Stimulated activated effector memory CD8-positive, alpha-beta T cell treated with anti-CD3 and anti-CD28 coated beads, Interleukin-12 subunit alpha, Interleukin-12 subunit beta, amount 100 ng/mL, for 72 hours (primary cell): ENCODE results near the gene CEP350.
A peak's percentile ranks its signal among the peaks of the same experiment; 100 is the strongest.

Experiments
- ATAC-seq: fragments of 150-1000 bp; cut with Tn5 transposase; 2 replicates; pipeline ENCODE4 v1.10.0; 2021
- DNase-seq, 2 donors: peaks; one replicate each; pipeline ENCODE4 v3.0.0; 2021 to 2022; ENCODE audit warnings: low spot score in 2 of 2
- H3K27ac Mint-ChIP-seq: one replicate; pipeline ENCODE4 v1.8.0; 2022; ENCODE audit warnings: mild to moderate bottlenecking, mixed read lengths
- H3K36me3 Mint-ChIP-seq: one replicate; pipeline ENCODE4 v1.8.0; 2022; ENCODE audit warnings: mild to moderate bottlenecking, mixed read lengths
- H3K4me1 Mint-ChIP-seq: one replicate; pipeline ENCODE4 v1.8.0; 2022; ENCODE audit warnings: mixed read lengths
- H3K4me3 Mint-ChIP-seq: one replicate; pipeline ENCODE4 v1.8.0; 2022; ENCODE audit warnings: mild to moderate bottlenecking, mixed read lengths
- H3K9me3 Mint-ChIP-seq: one replicate; pipeline ENCODE4 v1.8.0; 2022; ENCODE audit warnings: mixed read lengths

The CEP350 gene

DNA sequence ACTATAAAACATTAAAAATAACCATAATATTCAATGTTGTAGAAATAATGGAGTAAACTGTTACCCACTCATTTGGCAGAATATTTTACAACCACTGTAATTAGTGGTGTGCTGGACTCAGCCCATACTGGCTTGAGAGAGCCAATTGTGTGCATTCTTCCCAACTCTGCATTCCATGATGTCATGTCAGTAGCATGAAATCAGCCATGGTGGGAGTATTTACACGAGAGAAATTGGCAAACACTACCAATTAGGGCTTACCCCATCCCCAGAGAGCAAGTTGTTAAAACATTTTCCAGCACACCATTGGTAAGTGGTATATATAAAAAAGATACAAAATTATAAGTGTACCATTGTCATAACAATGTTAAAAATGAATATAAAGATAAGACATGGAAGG, 180.9 kb downstream of the CEP350 start:
- H3K36me3 Mint-ChIP-seq, result no peaks in the 10 kb centered on the region
- ATAC-seq, result no peak
- no peak overlapping the region for H3K4me3 Mint-ChIP-seq
- no peaks in the 10 kb centered on the region for H3K9me3 Mint-ChIP-seq
- DNase-seq, result no peak
- no peak overlapping the region for H3K27ac Mint-ChIP-seq
- H3K4me1 Mint-ChIP-seq, result peaks cover 7% of the 10 kb centered on the region

DNA sequence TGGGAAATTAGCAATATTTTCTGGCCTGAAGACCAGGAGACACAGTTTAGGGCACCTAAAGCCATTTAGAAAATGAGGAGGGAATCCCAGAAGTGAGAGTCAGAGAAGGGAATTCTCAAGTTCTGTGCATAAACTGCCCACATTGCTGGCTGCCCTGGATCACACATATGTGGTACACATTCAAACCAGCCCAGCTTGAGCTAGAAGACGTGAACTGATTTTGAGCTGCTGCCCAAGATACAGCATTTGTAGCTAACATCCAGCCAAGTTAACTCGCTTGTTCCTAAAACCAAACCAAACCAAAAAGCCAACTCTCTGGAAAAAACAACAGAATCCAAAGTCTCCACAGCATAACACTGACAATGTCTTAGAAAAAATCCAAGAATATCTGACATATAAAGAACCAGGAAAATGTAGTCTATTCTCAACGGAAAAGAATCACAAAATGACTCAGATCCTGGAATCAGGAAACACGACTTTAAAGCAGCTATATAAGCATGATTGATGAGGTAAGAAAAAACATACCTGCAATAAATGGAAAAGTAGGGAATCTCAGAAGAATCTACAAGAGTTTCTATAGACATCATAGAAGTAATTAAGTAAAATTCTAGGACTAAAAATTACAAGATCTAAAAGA, 181.8 kb downstream of the CEP350 start:
- no peaks in the 10 kb centered on the region for H3K9me3 Mint-ChIP-seq
- no peak overlapping the region for H3K4me3 Mint-ChIP-seq
- peaks cover 6% of the 10 kb centered on the region for H3K4me1 Mint-ChIP-seq
- no peaks in the 10 kb centered on the region for H3K36me3 Mint-ChIP-seq
- no peak for ATAC-seq
- H3K27ac Mint-ChIP-seq, result no peak overlapping the region
- no peak for DNase-seq

DNA sequence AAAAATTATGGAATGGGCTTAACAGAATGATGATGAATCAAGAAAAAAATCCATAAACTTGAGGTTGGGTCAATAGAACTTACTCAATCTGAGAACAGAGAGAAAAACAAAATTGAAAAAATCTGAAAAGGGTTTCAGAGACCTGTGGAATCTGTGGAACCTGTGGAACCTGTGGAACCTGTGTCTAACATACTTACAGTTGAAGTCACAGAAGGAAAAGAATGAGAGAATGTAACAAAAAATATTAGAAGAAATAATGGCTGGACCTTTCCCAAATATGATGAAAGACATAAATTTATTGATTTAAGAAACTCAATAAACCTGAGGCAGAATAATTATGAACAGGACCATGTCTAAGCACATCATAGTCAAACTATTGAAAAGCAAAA, 182.4 kb downstream of the CEP350 start:
- ATAC-seq, result no peak
- Mint-ChIP-seq H3K4me3 (no peak overlapping the region), H3K27ac (no peak overlapping the region), H3K4me1 (peaks cover under 1% of the 10 kb centered on the region), H3K36me3 (no peaks in the 10 kb centered on the region), H3K9me3 (no peaks in the 10 kb centered on the region)
- DNase-seq, result no peak

DNA sequence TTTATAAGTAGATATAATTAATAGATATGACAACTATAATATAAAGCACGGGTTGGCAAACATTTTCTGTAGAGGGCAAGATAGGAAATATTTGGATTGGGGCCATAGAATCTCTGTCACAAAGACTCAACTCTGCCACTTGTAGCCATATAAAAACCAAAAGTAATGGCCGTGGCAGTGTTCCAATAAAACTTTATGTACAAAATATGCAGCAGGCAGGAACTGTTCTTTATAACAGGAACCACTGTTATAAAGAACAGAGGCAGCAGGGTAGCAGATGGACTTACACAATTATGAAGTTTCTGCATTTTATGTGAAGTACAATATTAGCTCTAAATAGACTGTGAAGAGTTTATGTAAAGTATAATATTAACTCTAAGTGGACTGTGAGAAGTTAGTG, 183.2 kb downstream of the CEP350 start:
- DNase-seq (no peak), ATAC-seq (no peak)
- Mint-ChIP-seq H3K27ac (no peak overlapping the region), H3K36me3 (no peaks in the 10 kb centered on the region), H3K9me3 (no peaks in the 10 kb centered on the region), H3K4me3 (no peak overlapping the region), H3K4me1 (no peaks in the 10 kb centered on the region)

DNA sequence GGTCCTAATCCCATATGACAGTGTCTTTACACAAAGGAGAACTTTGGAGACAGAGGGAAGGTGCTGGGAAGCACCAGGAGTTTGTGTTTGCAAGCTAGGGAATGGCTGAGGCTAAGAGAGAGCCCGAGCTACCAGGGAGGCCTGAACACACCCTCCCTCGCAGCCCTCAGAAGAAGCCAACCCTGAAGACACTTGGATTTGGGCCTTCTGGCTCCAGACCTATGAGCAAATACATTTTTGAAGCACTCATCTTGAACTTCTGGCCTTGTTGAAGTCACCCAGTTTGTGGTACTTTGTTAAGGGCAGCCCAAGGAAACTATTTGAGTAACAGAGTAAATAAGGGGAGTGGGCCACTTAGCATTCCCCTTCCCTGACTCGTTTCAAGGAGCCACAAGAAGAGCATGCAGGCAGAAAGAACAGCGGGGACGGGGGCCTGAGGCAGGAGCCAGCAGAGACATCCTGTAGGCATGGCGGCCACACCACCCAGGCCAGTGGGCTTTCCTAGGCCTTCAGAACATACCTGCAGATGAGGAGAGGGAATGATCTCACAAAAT, 186.8 kb downstream of the CEP350 start:
- DNase-seq (no peak), ATAC-seq (no peak)
- H3K36me3 Mint-ChIP-seq, result no peaks in the 10 kb centered on the region
- no peaks in the 10 kb centered on the region for H3K9me3 Mint-ChIP-seq
- no peak overlapping the region for H3K4me3 Mint-ChIP-seq
- H3K27ac Mint-ChIP-seq, result no peak overlapping the region
- no peaks in the 10 kb centered on the region for H3K4me1 Mint-ChIP-seq

DNA sequence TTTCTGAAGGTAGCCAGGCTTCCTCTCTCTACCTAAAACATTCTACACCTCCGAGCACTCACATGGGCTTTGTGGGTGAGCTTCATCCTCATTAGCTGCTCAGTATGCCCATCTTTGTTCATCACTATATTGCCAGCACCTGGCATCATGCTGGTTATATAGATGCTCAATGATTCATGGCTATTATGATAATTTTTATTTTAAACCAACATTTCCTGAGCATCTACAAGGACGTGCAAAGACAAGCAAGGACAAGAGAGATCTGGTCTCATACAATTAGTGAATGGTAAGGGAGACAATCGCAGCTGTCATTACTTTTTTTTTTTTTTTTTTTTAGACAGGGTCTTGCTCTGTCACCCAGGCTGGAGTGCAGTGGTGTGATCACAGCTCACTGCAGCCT, 188.7 kb downstream of the CEP350 start:
- no peak overlapping the region for H3K27ac Mint-ChIP-seq
- no peaks in the 10 kb centered on the region for H3K36me3 Mint-ChIP-seq
- H3K9me3 Mint-ChIP-seq, result no peaks in the 10 kb centered on the region
- H3K4me1 Mint-ChIP-seq, result no peaks in the 10 kb centered on the region
- no peak overlapping the region for H3K4me3 Mint-ChIP-seq
- DNase-seq (no peak), ATAC-seq (no peak)

DNA sequence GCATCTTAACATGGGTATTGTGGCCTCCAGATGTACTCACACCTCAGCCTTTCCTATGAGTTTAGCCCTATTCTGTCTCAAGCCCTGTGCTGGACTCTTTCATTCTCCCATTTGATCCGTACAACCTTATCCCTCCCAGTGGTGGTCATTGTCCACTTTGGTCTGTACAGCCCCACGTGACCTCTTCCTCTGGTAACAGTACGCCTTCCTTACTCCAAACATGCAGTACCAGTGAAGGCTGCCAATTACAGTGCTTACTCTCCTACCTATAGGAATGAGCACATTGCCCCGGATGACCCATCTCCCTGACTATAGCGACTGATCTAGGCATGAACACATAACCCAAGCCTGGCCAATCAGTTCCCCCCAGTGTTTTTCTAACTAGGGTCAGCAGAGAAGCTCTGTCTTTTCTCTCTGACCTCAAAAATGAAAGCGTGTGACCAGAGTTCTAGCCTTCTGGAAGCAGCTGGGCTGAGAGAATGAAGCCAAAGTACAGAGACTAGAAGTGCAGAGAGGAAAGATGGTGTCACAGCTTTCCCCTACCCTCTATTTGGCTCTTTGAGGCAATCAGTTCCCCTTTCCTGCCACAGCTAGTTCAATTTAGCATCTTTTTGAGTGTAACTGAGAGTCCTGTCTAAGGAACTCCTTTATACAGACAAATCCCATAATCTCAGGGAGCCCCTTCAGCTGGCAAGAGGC, 190.2 kb downstream of the CEP350 start:
- Mint-ChIP-seq H3K4me1 (no peaks in the 10 kb centered on the region), H3K9me3 (no peaks in the 10 kb centered on the region), H3K27ac (no peak overlapping the region), H3K4me3 (no peak overlapping the region), H3K36me3 (no peaks in the 10 kb centered on the region)
- DNase-seq (no peak), ATAC-seq (no peak)

DNA sequence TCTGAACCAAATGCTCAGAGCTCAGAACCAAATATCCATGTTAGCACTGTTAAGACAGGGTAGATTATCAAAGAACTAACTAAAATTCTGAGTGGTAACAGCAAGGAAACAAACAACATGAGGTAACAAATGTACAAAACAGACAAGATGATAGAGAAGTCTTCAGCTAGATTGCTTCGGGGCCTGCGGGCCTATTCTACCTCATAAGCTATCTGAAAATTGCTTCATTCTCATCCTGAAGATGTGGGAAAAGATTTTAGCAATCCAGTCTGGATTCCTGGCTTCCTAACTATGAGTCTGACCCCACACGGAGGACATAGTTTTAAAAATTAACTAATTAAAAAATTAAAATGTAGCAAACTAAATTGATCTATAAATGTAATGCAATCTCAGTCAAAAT, 190.8 kb downstream of the CEP350 start:
- no peak overlapping the region for H3K27ac Mint-ChIP-seq
- H3K4me1 Mint-ChIP-seq, result no peaks in the 10 kb centered on the region
- H3K36me3 Mint-ChIP-seq, result no peaks in the 10 kb centered on the region
- no peak for DNase-seq
- no peak overlapping the region for H3K4me3 Mint-ChIP-seq
- no peaks in the 10 kb centered on the region for H3K9me3 Mint-ChIP-seq
- ATAC-seq, result no peak

DNA sequence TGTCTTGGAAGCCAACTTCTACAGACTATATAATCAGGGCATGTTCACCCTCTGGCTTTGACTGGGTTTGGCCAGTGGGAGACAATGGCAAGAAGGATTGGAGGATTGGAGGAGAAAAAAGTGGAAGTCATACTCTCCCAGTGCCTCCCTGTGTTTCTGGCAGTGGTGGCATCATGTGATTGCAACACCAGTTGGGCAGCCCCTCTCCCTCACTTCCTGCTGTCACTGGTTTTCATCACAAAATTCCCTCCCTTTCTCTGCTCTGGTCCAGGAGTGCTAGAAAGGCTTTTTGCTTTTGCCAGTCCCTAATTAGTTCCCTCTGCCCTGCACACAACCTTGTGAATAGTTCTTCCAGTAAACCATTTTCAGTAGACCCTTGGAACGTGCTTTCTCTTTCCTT, 196.4 kb downstream of the CEP350 start:
- no peak for DNase-seq
- no peaks in the 10 kb centered on the region for H3K9me3 Mint-ChIP-seq
- peaks cover 23% of the 10 kb centered on the region for H3K4me1 Mint-ChIP-seq
- no peak for ATAC-seq
- peaks cover 15% of the 10 kb centered on the region for H3K36me3 Mint-ChIP-seq
- peak overlapping the region; percentile 5 for H3K27ac Mint-ChIP-seq
- H3K4me3 Mint-ChIP-seq, result no peak overlapping the region

DNA sequence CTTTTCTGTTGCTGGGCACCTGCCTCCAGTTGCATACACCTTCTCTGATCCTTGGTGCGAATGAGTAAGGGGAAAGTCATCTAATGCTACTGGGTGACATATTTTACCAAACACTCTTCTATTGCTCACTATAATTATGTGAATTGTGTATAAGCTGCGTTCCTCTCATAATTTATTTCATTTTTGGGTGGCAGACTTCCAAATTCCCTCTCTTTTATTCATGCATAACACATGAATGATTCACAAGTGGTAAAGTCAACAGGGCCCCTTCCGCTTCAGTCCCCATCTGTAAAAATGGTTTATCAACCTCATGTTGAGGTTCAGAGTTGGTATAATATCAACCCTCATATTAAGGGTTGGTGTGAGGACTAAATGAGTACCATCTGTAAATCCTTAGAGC, 196.9 kb downstream of the CEP350 start:
- Mint-ChIP-seq H3K4me1 (peaks cover 29% of the 10 kb centered on the region), H3K9me3 (no peaks in the 10 kb centered on the region), H3K27ac (peak overlapping the region; percentile 5), H3K36me3 (peaks cover 15% of the 10 kb centered on the region), H3K4me3 (no peak overlapping the region)
- no peak for DNase-seq
- no peak for ATAC-seq

DNA sequence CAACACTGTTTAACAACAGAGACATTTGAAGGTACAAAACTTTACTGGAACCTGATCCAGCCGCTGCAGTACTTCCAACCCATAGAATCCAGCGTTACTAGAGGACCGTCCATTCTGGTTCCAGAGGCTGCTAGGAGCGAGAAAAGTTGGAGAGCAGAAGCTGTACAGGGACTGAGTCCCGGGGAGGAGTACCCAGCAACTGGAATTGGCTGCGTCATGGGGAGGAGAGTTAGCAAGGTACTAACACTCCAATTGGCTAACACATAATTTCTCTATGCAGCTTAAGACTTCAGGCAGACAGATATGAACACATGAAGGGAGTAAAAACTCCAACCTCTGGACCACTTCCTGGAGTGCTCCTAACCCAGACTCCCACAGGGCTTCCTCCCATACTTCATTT, 198.0 kb downstream of the CEP350 start:
- Mint-ChIP-seq H3K9me3 (no peaks in the 10 kb centered on the region), H3K36me3 (peaks cover 15% of the 10 kb centered on the region), H3K4me3 (peak overlapping the region; percentile 96), H3K4me1 (peaks cover 38% of the 10 kb centered on the region), H3K27ac (no peak overlapping the region)
- DNase-seq (no peak), ATAC-seq (no peak)

DNA sequence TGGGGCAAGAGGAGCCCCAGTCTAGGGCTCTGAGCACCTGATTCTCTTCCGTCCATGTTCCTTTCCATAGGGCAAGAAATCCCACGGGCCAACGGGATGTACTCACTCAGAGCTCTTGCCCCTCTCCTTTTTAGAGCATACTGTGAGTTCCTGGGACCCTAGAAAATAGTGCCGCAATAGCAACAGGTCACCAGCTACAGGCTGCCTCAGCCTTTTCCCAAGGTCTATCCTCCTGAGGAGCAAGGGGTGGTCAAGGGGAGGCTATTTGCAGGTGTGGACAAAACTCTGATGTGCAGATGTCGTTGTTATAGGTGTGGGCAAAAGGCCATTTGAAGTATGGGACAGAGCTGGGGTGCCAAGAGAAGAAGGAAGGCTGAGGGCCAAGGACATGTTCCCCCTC, 198.4 kb downstream of the CEP350 start:
- Mint-ChIP-seq H3K4me1 (peaks cover 41% of the 10 kb centered on the region), H3K4me3 (peak overlapping the region; percentile 96), H3K9me3 (no peaks in the 10 kb centered on the region), H3K36me3 (peaks cover 15% of the 10 kb centered on the region), H3K27ac (no peak overlapping the region)
- DNase-seq (no peak), ATAC-seq (no peak)

DNA sequence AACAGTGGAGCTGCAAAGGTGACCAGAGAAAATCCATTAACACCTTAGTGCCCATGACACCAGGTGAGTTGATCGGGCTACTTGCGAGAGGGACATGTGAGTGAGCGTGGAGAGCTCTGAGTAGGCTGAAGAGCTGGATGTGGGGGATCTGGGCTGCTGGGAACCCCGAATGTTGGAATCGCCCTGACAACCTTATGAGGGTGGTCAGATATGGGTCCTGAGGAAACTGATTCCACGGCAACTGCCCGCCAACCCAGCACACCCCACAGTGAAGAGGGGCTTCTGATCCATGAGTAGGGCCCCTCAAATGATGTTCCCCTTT, 199.4 kb downstream of the CEP350 start:
- no peak for ATAC-seq
- peaks cover 47% of the 10 kb centered on the region for H3K4me1 Mint-ChIP-seq
- H3K9me3 Mint-ChIP-seq, result no peaks in the 10 kb centered on the region
- peak overlapping the region; percentile 96 for H3K4me3 Mint-ChIP-seq
- H3K36me3 Mint-ChIP-seq, result peaks cover 15% of the 10 kb centered on the region
- no peak for DNase-seq
- peak overlapping the region; percentile 93 for H3K27ac Mint-ChIP-seq

DNA sequence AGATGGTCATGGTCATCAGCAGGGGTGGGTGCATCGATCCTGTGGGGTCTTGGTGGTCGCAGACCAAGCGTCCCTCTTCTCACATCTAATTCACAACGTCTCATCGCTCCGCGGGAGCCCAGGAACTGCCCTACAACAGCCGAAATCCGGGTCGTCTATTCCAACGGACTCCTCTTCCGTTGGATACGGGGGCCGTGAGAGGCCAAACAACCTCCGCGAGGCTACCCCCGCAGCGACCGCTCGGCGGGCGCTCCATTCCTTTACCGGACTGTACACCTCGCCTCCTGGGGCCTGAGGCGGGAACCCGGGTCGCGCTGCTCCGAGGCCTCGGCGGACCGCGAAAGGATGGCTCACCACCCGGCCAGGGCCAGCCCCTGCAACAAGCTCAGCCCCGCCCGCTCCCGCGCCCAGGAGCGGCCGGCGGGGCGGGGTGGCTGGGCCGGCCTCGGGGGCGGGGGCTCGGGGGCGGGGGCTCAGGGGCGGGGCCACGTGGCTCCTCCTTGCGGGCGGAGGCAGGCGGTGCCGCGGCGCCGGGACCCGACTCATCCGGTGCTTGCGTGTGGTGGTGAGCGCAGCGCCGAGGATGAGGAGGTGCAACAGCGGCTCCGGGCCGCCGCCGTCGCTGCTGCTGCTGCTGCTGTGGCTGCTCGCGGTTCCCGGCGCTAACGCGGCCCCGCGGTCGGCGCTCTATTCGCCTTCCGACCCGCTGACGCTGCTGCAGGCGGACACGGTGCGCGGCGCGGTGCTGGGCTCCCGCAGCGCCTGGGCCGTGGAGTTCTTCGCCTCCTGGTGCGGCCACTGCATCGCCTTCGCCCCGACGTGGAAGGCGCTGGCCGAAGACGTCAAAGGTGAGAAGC, 199.9 kb downstream of the CEP350 start, which contains the start of gene QSOX1:
Gene QSOX1 (plus strand): TSS at position 545 of the 857 bp plus-strand sequence. CDS start 39 bp downstream, at position 584.
- H3K4me3 Mint-ChIP-seq, result peak within 1 kb of the TSS; percentile 96
- peak; percentile 96 for ATAC-seq
- peaks cover 47% of the 10 kb centered on the region for H3K4me1 Mint-ChIP-seq
- peak; percentile 81 to 90 for DNase-seq
- peak within 1 kb of the TSS; percentile 95 for H3K27ac Mint-ChIP-seq
- H3K9me3 Mint-ChIP-seq, result no peaks in the 10 kb centered on the region
- peaks cover 15% of the 10 kb centered on the region for H3K36me3 Mint-ChIP-seq

DNA sequence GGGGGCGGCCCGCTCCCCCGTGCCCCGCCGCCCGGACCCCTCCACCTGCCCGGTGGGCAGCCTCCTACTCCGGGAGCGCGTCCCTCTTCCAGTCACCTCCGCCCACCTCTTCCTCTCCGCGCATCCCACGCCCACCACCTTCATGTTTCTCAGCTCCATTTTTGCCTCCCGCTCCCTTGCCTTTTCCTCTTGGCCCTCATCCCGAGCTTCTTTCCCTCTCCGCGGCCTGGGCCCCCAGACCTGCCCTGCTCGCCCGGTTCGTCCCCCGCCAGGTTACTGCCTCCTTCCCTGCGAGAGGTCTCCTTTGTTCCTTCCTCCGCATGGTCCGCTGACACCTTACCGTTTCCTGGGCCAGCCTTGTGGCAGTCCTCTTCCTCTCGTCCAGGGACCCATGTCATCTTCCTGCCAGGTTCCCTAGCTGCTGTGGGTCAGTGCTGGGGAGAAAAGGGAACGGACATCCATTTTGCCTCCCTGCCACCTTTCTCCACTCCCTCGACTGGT, 200.6 kb downstream of the CEP350 start:
- H3K27ac Mint-ChIP-seq, result peak overlapping the region; percentile 95
- H3K4me3 Mint-ChIP-seq, result peak overlapping the region; percentile 96
- H3K9me3 Mint-ChIP-seq, result no peaks in the 10 kb centered on the region
- H3K36me3 Mint-ChIP-seq, result peaks cover 15% of the 10 kb centered on the region
- DNase-seq (no peak), ATAC-seq (no peak)
- H3K4me1 Mint-ChIP-seq, result peaks cover 47% of the 10 kb centered on the region
